GM12874 (cell line): ENCODE measurements around the gene ABCF2.

Source experiments
- CTCF ChIP-seq: IDR thresholded peaks from 2 replicates; pipeline ENCODE4 v1.5.1; 2011; ENCODE audit warnings: low read depth, mild to moderate bottlenecking, control low read depth, low read length, moderate library complexity; ENCODE audit not compliant: insufficient read depth

Gene ABCF2

GRCh38 chr7:151226875-151227782, at the start of gene ABCF2:
ABCF2 (minus strand) TSS chr7:151227205; CDS start chr7:151226458, 747 bp downstream.
- TF ChIP-seq CTCF = no peak

- no peak for TF ChIP-seq CTCF
These were observed 49.0 kb upstream of the ABCF2 start for GRCh38 chr7:151275813-151276577.

GRCh38 chr7:151274936-151275812, 48.2 kb upstream of the ABCF2 start:
- no peak for TF ChIP-seq CTCF

- TF ChIP-seq CTCF = no peak
These were observed 47.4 kb upstream of the ABCF2 start for GRCh38 chr7:151274396-151274795.

GRCh38 chr7:151273651-151274390, 46.8 kb upstream of the ABCF2 start:
- no peak for TF ChIP-seq CTCF

GRCh38 chr7:151272877-151273276, 45.9 kb upstream of the ABCF2 start:
- no peak for TF ChIP-seq CTCF
